Karpas-422 (cell line): Measurements from ENCODE around the gene HTRA2. TPM values are rescaled to one million over a fixed set of nuclear protein-coding genes. Genes with fewer than 3 reads are reported as not detected.
A peak's percentile ranks its signal among the peaks of the same experiment; 100 is the strongest.

Source experiments
- DNase-seq: peaks from one replicate; pipeline ENCODE4 v3.0.0-alpha.2; 2015
- H2AFZ ChIP-seq: fragments of 200-600 bp; sonication (generic); 2 replicates; pipeline ENCODE4 v1.6.1; 2014; ENCODE audit warnings: antibody characterized with exemption, low read length, mixed read lengths
- H3K27ac ChIP-seq: fragments of 200-600 bp; sonication (generic); 2 replicates; pipeline ENCODE4 v1.5.1; 2014; ENCODE audit warnings: mild to moderate bottlenecking, low read length, moderate library complexity
- H3K27me3 ChIP-seq: fragments of 200-600 bp; sonication (generic); 2 replicates; pipeline ENCODE4 v1.6.1; 2014; ENCODE audit warnings: low read length, mixed read lengths
- H3K36me3 ChIP-seq: fragments of 200-600 bp; sonication (generic); 2 replicates; pipeline ENCODE4 v1.6.1; 2014; ENCODE audit warnings: low read length, mixed read lengths; ENCODE audit not compliant: insufficient read depth
- H3K4me1 ChIP-seq: fragments of 200-600 bp; sonication (generic); 2 replicates; pipeline ENCODE4 v1.6.1; 2014; ENCODE audit warnings: mild to moderate bottlenecking, low read length, mixed read lengths
- H3K4me2 ChIP-seq: fragments of 200-600 bp; sonication (generic); 2 replicates; pipeline ENCODE4 v1.6.1; 2014; ENCODE audit warnings: low read length, low read depth, mild to moderate bottlenecking; ENCODE audit not compliant: poor library complexity, severe bottlenecking
- H3K4me3 ChIP-seq: fragments of 200-600 bp; sonication (generic); 2 replicates; pipeline ENCODE4 v1.5.1; 2014; ENCODE audit warnings: mild to moderate bottlenecking, antibody characterized with exemption, low read length, mixed read lengths
- H3K79me2 ChIP-seq: fragments of 200-600 bp; sonication (generic); 2 replicates; pipeline ENCODE4 v1.6.1; 2014; ENCODE audit warnings: mild to moderate bottlenecking, low read length, mixed read lengths
- H3K9ac ChIP-seq: fragments of 200-600 bp; sonication (generic); 2 replicates; pipeline ENCODE4 v1.6.0; 2014; ENCODE audit warnings: low read length
- H3K9me2 ChIP-seq: fragments of 200-600 bp; sonication (generic), shearing (Covaris generic); replicated peaks from 2 replicates; pipeline ENCODE4 v1.6.0; 2014; ENCODE audit warnings: mild to moderate bottlenecking, low read length, moderate library complexity; ENCODE audit not compliant: insufficient read depth
- H3K9me3 ChIP-seq: fragments of 300-700, 200-600 bp; sonication (generic); 2 replicates; pipeline ENCODE4 v1.6.1; 2014; ENCODE audit warnings: low read length, mixed read lengths
- H4K20me1 ChIP-seq: fragments of 200-600 bp; sonication (generic); 2 replicates; pipeline ENCODE4 v1.6.1; 2014; ENCODE audit warnings: mild to moderate bottlenecking, antibody characterized with exemption, low read length, low read depth; ENCODE audit not compliant: insufficient read depth
- total RNA-seq: library from RNA; depleted of rRNA; stranded (reverse); fragments of >200 nt; shearing (Covaris generic); gene quantifications from 2 replicates; pipeline ENCODE4 v1.2.3, GENCODE V29; 2014; ENCODE audit warnings: low replicate concordance

Gene HTRA2
- total RNA-seq, 1 experiment from 2014 or later, result 36.8 TPM

- Histone ChIP-seq H3K27ac (no peak overlapping the region), H3K36me3 (peaks cover 23% of the 10 kb centered on the region)
These were observed 7.2 kb upstream of the HTRA2 start for GRCh38 chr2:74522516-74522915.

GRCh38 chr2:74524005-74524404 lies 5.7 kb upstream of the HTRA2 start:
- H3K79me2 ChIP-seq, result peaks cover 15% of the 10 kb centered on the region
- peaks cover 24% of the 10 kb centered on the region for H3K4me1 ChIP-seq
- H3K36me3 ChIP-seq, result peaks cover 31% of the 10 kb centered on the region
- no peaks in the 10 kb centered on the region for H3K9me2 ChIP-seq
- H3K4me2 ChIP-seq, result no peak overlapping the region
- H3K4me3 ChIP-seq, result no peak overlapping the region
- H3K9ac ChIP-seq, result no peak overlapping the region
- DNase-seq, result no peak
- H4K20me1 ChIP-seq, result peaks cover 13% of the 10 kb centered on the region; the same call in 1 of the 2 replicates
- H2AFZ ChIP-seq, result no peak overlapping the region
- no peak overlapping the region for H3K27ac ChIP-seq
- no peaks in the 10 kb centered on the region for H3K27me3 ChIP-seq
- H3K9me3 ChIP-seq, result no peaks in the 10 kb centered on the region

More at GRCh38 chr2:74522516-74522915, 7.2 kb upstream of the HTRA2 start:
- DNase-seq, result no peak
- no peak overlapping the region for H2AFZ ChIP-seq
- peaks cover under 1% of the 10 kb centered on the region; the same call in 1 of the 2 replicates for H4K20me1 ChIP-seq
- no peaks in the 10 kb centered on the region for H3K9me2 ChIP-seq
- no peak overlapping the region for H3K9ac ChIP-seq
- H3K4me1 ChIP-seq, result peaks cover 12% of the 10 kb centered on the region
- peaks cover under 1% of the 10 kb centered on the region; the same call in 1 of the 2 replicates for H3K79me2 ChIP-seq
- no peak overlapping the region for H3K4me3 ChIP-seq
- H3K9me3 ChIP-seq, result no peaks in the 10 kb centered on the region
- H3K4me2 ChIP-seq, result no peak overlapping the region
- H3K27me3 ChIP-seq, result no peaks in the 10 kb centered on the region

DNA sequence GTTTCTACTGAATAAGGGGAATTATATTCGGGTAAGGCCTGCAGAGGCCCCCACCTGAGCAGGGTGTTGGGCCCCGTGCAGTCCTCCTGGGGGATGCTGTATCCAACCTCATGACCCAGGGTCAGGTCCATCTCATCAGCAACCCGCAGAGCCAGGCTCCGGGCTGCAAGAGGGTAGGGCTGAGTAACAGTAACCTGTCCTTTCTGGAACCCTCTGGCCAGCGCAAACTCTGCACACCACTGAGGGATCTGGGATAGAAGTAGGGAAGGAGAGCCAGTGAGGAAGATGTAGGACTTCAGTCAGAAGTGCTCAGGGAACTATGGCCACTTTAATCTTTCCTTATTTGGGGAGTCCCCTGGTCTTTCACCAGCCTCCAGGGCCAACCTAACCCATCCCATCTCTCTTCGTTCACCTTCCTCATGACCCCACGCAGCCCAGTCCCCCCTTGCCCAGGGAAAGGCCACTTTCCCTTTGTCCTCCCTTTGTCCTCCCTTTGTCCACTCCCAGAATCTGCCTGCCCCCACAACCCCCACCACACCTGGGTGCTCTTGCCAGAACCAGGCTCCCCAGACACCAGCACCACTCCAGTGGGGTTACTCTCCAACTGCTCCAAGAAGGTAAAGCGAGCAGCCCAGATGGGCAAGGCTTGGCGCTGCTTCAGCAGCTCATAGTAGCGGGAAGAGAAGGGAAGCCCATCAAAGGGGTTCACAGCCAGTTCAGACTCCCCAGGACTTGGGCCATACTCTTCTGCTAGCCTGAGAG lies 4.6 kb upstream of the HTRA2 start:
- Histone ChIP-seq H3K4me1 (peaks cover 24% of the 10 kb centered on the region), H4K20me1 (peaks cover 13% of the 10 kb centered on the region; the same call in 1 of the 2 replicates), H3K4me3 (no peak overlapping the region), H3K4me2 (no peak overlapping the region), H3K36me3 (peaks cover 31% of the 10 kb centered on the region), H3K27me3 (no peaks in the 10 kb centered on the region), H3K79me2 (peaks cover 23% of the 10 kb centered on the region), H3K27ac (no peak overlapping the region), H3K9ac (no peak overlapping the region), H3K9me2 (no peaks in the 10 kb centered on the region), H3K9me3 (no peaks in the 10 kb centered on the region), H2AFZ (no peak overlapping the region)
- no peak for DNase-seq

DNA sequence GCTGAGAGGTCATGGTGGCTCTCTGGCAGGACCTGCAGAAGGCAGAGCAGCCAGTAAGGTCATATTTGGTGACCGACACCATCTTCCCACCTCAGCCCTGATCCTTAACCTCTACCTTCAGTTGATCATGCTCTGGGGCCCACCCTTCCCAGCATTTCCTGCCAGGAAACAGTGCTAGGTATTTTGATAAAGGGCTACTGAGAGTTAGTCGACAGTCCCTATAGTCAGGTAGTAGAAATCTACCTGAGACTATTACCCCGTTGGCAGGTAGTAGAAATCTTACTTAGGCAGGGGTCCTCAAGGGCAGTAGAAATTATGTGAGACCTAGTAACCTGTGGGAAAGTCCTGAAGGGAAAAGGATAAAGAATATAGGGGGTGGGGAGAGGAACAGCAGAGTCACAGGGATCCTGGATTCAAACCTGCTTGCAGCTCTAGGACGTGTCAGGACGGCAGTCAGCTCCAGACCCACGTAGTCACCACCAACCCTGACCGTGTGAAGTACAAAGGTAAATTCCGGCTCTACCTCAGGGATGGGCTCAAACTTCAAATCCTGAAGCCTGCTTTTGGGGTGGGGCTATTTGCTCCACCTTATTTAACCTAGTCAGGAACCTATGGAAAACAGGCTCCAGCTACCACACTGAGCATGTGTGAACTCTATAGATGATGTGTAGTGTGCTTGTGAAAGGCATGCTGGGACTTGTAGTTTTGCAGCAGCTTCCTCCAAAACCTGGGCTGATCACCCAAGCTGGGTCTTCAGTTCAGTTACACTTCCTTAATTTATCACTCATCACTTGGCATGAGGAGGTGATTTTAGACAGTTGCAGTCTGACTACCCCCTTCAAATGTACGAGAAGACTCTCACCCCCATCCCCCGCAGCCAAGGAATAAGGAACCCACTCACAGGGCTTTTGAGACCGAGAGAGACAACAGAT lies 3.8 kb upstream of the HTRA2 start, which contains the start of gene DQX1:
Gene DQX1 (minus strand): TSS at position 515 of the 932 bp plus-strand sequence. CDS start 502 bp downstream, at position 13.
- no peaks in the 10 kb centered on the region for H3K27me3 ChIP-seq
- H3K4me3 ChIP-seq, result no peak within 1 kb of the TSS
- peaks cover 30% of the 10 kb centered on the region for H3K4me1 ChIP-seq
- H3K9me3 ChIP-seq, result no peaks in the 10 kb centered on the region
- H2AFZ ChIP-seq, result no peak within 1 kb of the TSS
- peaks cover 31% of the 10 kb centered on the region for H3K79me2 ChIP-seq
- H3K27ac ChIP-seq, result no peak within 1 kb of the TSS
- peaks cover 13% of the 10 kb centered on the region; the same call in 1 of the 2 replicates for H4K20me1 ChIP-seq
- H3K4me2 ChIP-seq, result peak within 1 kb of the TSS; percentile 7
- no peak within 1 kb of the TSS for H3K9ac ChIP-seq
- peaks cover 31% of the 10 kb centered on the region for H3K36me3 ChIP-seq
- DNase-seq, result peak; percentile 92
- H3K9me2 ChIP-seq, result no peaks in the 10 kb centered on the region

- H3K36me3 ChIP-seq, result peaks cover 31% of the 10 kb centered on the region
- H3K27me3 ChIP-seq, result no peaks in the 10 kb centered on the region
- H3K79me2 ChIP-seq, result peaks cover 31% of the 10 kb centered on the region
- no peak overlapping the region for H3K4me3 ChIP-seq
- H3K4me2 ChIP-seq, result peak overlapping the region; percentile 7
- no peak for DNase-seq
- H4K20me1 ChIP-seq, result peaks cover 13% of the 10 kb centered on the region; the same call in 1 of the 2 replicates
- peaks cover 38% of the 10 kb centered on the region for H3K4me1 ChIP-seq
- no peaks in the 10 kb centered on the region for H3K9me3 ChIP-seq
- no peak overlapping the region for H3K27ac ChIP-seq
- H3K9me2 ChIP-seq, result no peaks in the 10 kb centered on the region
- H2AFZ ChIP-seq, result no peak overlapping the region
- no peak overlapping the region for H3K9ac ChIP-seq
These were observed 3.0 kb upstream of the HTRA2 start for GRCh38 chr2:74526649-74527230.

DNA sequence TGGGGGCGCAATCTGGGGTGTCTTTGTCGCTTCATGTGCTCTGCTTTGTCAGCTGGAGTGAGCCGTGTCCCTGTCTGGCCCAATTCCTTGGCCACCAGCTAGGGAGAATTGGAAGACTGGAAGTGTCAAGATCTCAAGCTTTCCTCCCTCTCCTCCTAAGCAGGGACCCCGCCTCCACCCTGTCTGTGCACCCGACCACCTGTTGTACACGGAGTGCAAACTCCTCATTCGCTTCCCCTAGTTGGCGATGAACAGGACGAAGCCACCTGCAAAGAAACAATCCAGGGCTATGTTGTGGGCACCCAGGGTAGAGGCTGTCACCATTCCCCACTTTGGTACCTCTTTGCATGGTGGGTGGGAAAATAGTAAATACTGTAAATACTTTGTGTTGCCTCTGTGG lies 2.0 kb upstream of the HTRA2 start:
- Histone ChIP-seq H4K20me1 (peaks cover 13% of the 10 kb centered on the region; the same call in 1 of the 2 replicates), H3K4me2 (peak overlapping the region; percentile 92), H3K4me1 (peaks cover 38% of the 10 kb centered on the region), H3K9ac (peak overlapping the region; percentile 84; the same call in 1 of the 2 replicates), H3K27ac (no peak overlapping the region), H2AFZ (no peak overlapping the region), H3K27me3 (no peaks in the 10 kb centered on the region), H3K4me3 (peak overlapping the region; percentile 91), H3K9me3 (no peaks in the 10 kb centered on the region), H3K79me2 (peaks cover 31% of the 10 kb centered on the region), H3K9me2 (no peaks in the 10 kb centered on the region), H3K36me3 (peaks cover 31% of the 10 kb centered on the region)
- DNase-seq, result no peak

DNA sequence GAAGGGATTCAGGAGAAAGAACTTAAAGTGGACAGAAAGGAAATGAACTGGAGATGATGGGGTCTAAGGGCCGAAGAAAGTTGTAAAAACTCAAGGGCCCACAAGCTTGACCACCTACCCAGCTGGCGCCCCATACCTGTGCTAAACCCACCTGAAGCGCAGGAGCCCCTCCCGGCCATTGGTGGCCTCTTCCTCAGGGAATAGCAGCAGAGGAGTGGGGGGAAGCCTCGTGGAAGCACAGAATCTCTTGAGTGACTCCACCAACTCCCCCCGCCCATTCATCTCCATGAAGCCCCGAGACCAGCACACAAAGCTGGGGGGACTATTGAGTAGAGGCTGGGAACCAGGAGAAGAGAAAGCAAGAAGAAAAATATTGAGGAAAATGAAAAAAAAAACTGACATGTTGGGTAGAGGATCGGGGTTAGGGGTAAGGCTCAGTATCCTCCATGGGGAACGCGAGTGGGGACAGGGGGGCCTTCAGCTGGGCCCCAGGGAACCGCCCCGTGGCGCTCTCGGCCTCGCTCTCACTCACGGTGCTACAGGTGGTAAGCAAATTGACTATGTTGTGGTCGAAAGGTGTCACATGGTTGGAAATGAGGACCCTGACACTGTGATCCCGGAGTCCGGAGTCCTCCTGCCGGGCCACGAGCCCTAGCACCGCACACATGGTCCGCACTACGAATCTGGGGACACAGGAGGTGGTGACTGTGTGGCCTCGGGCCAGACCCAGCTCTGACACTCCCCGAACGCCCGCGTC lies 955 bp upstream of the HTRA2 start:
- Histone ChIP-seq H3K9ac (peak overlapping the region; percentile 84), H4K20me1 (peaks cover 13% of the 10 kb centered on the region; the same call in 1 of the 2 replicates), H3K9me2 (no peaks in the 10 kb centered on the region), H3K36me3 (peaks cover 31% of the 10 kb centered on the region), H3K79me2 (peaks cover 31% of the 10 kb centered on the region), H3K4me3 (peak overlapping the region; percentile 91), H2AFZ (no peak overlapping the region), H3K27ac (peak overlapping the region; percentile 63), H3K4me2 (peak overlapping the region; percentile 92), H3K4me1 (peaks cover 38% of the 10 kb centered on the region), H3K9me3 (no peaks in the 10 kb centered on the region), H3K27me3 (no peaks in the 10 kb centered on the region)
- peak; percentile 82 for DNase-seq
